Neural progenitor cell (in vitro differentiated cells): ENCODE data around the gene LRBA. TPM values are rescaled to one million over a fixed set of nuclear protein-coding genes. Genes with fewer than 3 reads are reported as not detected.

Experiments
- DNase-seq: peaks from one replicate; pipeline ENCODE4 v3.0.0-alpha.2; 2016; ENCODE audit warnings: low spot score
- H2AFZ ChIP-seq: fragments of 200-600 bp; sonication (generic); replicated peaks from 2 replicates; pipeline ENCODE4 v1.6.1; 2016; ENCODE audit warnings: antibody characterized with exemption
- H3F3A ChIP-seq: fragments of 200-600 bp; sonication (generic); 2 replicates; pipeline ENCODE4 v1.6.1; 2016; ENCODE audit warnings: antibody characterized with exemption, low read depth
- H3K27ac ChIP-seq: fragments of 200-600 bp; sonication (generic); 2 replicates; pipeline ENCODE4 v1.5.1; 2016; ENCODE audit warnings: mild to moderate bottlenecking
- H3K27me3 ChIP-seq: fragments of 200-600 bp; sonication (generic); 2 replicates; pipeline ENCODE4 v1.6.1; 2016; ENCODE audit warnings: mild to moderate bottlenecking, moderate library complexity
- H3K36me3 ChIP-seq: fragments of 200-600 bp; sonication (generic); 2 replicates; pipeline ENCODE4 v1.5.1; 2016
- H3K4me1 ChIP-seq: fragments of 200-600 bp; sonication (generic); 2 replicates; pipeline ENCODE4 v1.6.1; 2016; ENCODE audit warnings: mixed run types
- H3K4me2 ChIP-seq: fragments of 200-600 bp; sonication (generic); 2 replicates; pipeline ENCODE4 v1.6.1; 2016
- H3K4me3 ChIP-seq: fragments of 200-600 bp; sonication (generic); 2 replicates; pipeline ENCODE4 v1.5.1; 2016
- H3K79me2 ChIP-seq: fragments of 200-600 bp; sonication (generic); 2 replicates; pipeline ENCODE4 v1.6.1; 2016; ENCODE audit warnings: low read depth
- H3K9ac ChIP-seq: fragments of 200-600 bp; sonication (generic); 2 replicates; pipeline ENCODE4 v1.6.1; 2016
- H3K9me3 ChIP-seq: fragments of 200-600 bp; sonication (generic); 2 replicates; pipeline ENCODE4 v1.5.1; 2016; ENCODE audit warnings: low read depth
- H4K20me1 ChIP-seq: fragments of 200-600 bp; sonication (generic); 2 replicates; pipeline ENCODE4 v1.6.1; 2016; ENCODE audit warnings: low read depth
- H3K27ac Mint-ChIP-seq: 3 replicates; pipeline ENCODE4 v1.8.0; 2021; ENCODE audit warnings: mixed read lengths
- H3K27me3 Mint-ChIP-seq: 2 replicates; pipeline ENCODE4 v1.8.0; 2022; ENCODE audit warnings: low read depth, mild to moderate bottlenecking, inconsistent platforms, moderate library complexity, mixed read lengths; ENCODE audit not compliant: insufficient read depth
- H3K36me3 Mint-ChIP-seq: 3 replicates; pipeline ENCODE4 v1.8.0; 2021; ENCODE audit warnings: mixed read lengths
- H3K4me1 Mint-ChIP-seq: 3 replicates; pipeline ENCODE4 v1.8.0; 2021; ENCODE audit warnings: mixed read lengths
- H3K4me3 Mint-ChIP-seq: 3 replicates; pipeline ENCODE4 v1.8.0; 2021; ENCODE audit warnings: mild to moderate bottlenecking, moderate library complexity, mixed read lengths
- H3K9me3 Mint-ChIP-seq: 3 replicates; pipeline ENCODE4 v1.8.0; 2020; ENCODE audit warnings: mixed read lengths
- EZH2 ChIP-seq: fragments of 200-600 bp; sonication (generic); IDR thresholded peaks from 2 replicates; pipeline ENCODE4 v1.6.1; 2017; ENCODE audit warnings: antibody characterized with exemption, mild to moderate bottlenecking, moderate library complexity
- EZH2phosphoT487 ChIP-seq: fragments of 200-600 bp; sonication (generic); IDR thresholded peaks from 2 replicates; pipeline ENCODE4 v1.6.1; 2017; ENCODE audit warnings: antibody characterized with exemption
- total RNA-seq: library from RNA; depleted of rRNA; stranded (reverse); fragments of >200 nt; gene quantifications from 2 replicates; pipeline ENCODE4 v1.2.3, GENCODE V29; 2015; ENCODE audit warnings: low replicate concordance
- TF ChIP-seq, protein P1 (sequence below): fragments of 200-600 bp; sonication (generic); IDR thresholded peaks from 2 replicates; pipeline ENCODE4 v1.5.1; 2017; ENCODE audit warnings: antibody characterized with exemption, mild to moderate bottlenecking

The LRBA gene
- total RNA-seq, 1 donor from 2014 or later: 111 TPM

DNA sequence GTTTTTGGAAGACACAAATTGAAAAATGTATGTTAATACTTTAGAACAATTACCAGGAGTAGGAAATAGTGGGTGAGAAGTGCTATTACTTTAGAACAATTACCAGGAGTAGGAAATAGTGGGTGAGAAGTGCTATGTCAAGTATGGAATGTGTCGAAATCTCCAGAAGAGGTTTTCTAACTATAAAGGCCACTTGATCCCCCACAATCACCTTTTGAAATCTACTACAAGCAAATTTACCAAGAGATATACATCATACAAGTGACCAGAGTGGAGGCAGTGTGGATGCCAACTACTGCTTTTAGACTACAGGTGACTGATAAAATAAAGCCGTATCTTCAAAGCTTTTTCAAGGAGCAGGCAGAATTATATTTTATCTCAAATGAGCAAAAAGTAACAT is 390.1 kb downstream of the LRBA start:
- Histone ChIP-seq H3K4me2 (no peak overlapping the region), H3F3A (no peaks in the 10 kb centered on the region), H3K27ac (no peak overlapping the region), H2AFZ (no peak overlapping the region), H3K36me3 (peaks cover 5% of the 10 kb centered on the region), H3K79me2 (no peaks in the 10 kb centered on the region), H4K20me1 (no peaks in the 10 kb centered on the region), H3K4me1 (no peaks in the 10 kb centered on the region), H3K9ac (no peak overlapping the region), H3K4me3 (no peak overlapping the region), H3K9me3 (no peaks in the 10 kb centered on the region), H3K27me3 (no peaks in the 10 kb centered on the region)
- no peak overlapping the region for H3K27ac Mint-ChIP-seq
- H3K36me3 Mint-ChIP-seq: peaks cover 2% of the 10 kb centered on the region
- H3K4me1 Mint-ChIP-seq: no peaks in the 10 kb centered on the region
- DNase-seq: no peak
- no peak for TF ChIP-seq EZH2
- TF ChIP-seq, protein P1, sequence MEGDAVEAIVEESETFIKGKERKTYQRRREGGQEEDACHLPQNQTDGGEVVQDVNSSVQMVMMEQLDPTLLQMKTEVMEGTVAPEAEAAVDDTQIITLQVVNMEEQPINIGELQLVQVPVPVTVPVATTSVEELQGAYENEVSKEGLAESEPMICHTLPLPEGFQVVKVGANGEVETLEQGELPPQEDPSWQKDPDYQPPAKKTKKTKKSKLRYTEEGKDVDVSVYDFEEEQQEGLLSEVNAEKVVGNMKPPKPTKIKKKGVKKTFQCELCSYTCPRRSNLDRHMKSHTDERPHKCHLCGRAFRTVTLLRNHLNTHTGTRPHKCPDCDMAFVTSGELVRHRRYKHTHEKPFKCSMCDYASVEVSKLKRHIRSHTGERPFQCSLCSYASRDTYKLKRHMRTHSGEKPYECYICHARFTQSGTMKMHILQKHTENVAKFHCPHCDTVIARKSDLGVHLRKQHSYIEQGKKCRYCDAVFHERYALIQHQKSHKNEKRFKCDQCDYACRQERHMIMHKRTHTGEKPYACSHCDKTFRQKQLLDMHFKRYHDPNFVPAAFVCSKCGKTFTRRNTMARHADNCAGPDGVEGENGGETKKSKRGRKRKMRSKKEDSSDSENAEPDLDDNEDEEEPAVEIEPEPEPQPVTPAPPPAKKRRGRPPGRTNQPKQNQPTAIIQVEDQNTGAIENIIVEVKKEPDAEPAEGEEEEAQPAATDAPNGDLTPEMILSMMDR: no peak
- no peak for TF ChIP-seq EZH2phosphoT487
- no peak overlapping the region for H3K4me3 Mint-ChIP-seq
- peaks cover 3% of the 10 kb centered on the region for H3K9me3 Mint-ChIP-seq
- H3K27me3 Mint-ChIP-seq: no peaks in the 10 kb centered on the region

DNA sequence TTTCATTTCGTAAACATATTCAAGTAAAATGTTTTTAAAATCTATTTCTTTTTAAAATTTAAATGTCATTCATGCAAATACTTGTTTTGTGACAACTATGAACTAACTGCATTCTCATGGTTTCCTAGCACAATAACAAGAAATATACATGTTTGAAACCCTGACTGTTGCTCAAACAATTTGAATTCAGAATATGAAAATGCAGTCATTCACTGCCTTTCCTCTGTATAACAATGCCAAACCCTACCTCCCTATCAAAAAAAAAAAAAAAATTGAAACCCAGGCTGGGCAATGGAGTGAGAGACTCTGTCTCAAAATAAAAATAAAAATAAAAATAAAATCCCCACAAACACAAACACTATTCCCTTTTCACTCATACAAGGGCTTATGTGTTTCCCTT is 391.0 kb downstream of the LRBA start:
- Histone ChIP-seq H3K9ac (no peak overlapping the region), H3K9me3 (no peaks in the 10 kb centered on the region), H3K27ac (no peak overlapping the region), H3K79me2 (no peaks in the 10 kb centered on the region), H2AFZ (no peak overlapping the region), H3K4me2 (no peak overlapping the region), H3K4me3 (no peak overlapping the region), H3K27me3 (no peaks in the 10 kb centered on the region), H3F3A (no peaks in the 10 kb centered on the region), H3K4me1 (no peaks in the 10 kb centered on the region), H3K36me3 (peaks cover 5% of the 10 kb centered on the region), H4K20me1 (no peaks in the 10 kb centered on the region)
- no peaks in the 10 kb centered on the region for H3K27me3 Mint-ChIP-seq
- TF ChIP-seq, protein P1: no peak
- TF ChIP-seq EZH2phosphoT487 (no peak), EZH2 (no peak)
- no peaks in the 10 kb centered on the region for H3K36me3 Mint-ChIP-seq
- no peak for DNase-seq
- no peak overlapping the region for H3K27ac Mint-ChIP-seq
- no peaks in the 10 kb centered on the region for H3K4me1 Mint-ChIP-seq
- peaks cover 3% of the 10 kb centered on the region for H3K9me3 Mint-ChIP-seq
- H3K4me3 Mint-ChIP-seq: no peak overlapping the region

DNA sequence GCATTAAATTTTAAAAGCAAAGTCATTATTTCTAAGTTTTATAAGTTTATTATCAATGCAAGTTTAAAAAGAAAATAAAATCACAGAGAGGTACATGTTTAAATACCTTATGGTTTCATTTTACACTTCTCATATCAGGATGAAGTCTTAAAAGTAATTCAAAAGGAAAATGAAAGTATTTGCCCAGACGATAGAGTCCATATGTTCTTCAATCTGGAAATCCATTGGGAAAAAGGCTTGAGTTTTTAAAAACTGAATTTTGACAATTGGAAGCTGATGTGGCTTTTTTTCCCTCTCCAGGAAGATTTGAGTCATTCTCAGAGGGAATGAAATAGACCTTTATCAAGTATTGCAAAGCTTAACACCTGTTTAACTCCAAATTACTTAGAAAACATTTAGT is 396.0 kb downstream of the LRBA start:
- Histone ChIP-seq H3K4me1 (no peaks in the 10 kb centered on the region), H3F3A (no peaks in the 10 kb centered on the region), H3K4me2 (no peak overlapping the region), H3K27me3 (no peaks in the 10 kb centered on the region), H3K4me3 (no peak overlapping the region), H3K79me2 (no peaks in the 10 kb centered on the region), H3K27ac (no peak overlapping the region), H3K36me3 (peaks cover 5% of the 10 kb centered on the region), H2AFZ (no peak overlapping the region), H3K9me3 (no peaks in the 10 kb centered on the region), H4K20me1 (no peaks in the 10 kb centered on the region), H3K9ac (no peak overlapping the region)
- Mint-ChIP-seq H3K27me3 (peaks cover 2% of the 10 kb centered on the region), H3K36me3 (no peaks in the 10 kb centered on the region), H3K4me1 (no peaks in the 10 kb centered on the region), H3K9me3 (peaks cover 3% of the 10 kb centered on the region), H3K27ac (no peak overlapping the region), H3K4me3 (no peak overlapping the region)
- no peak for DNase-seq
- TF ChIP-seq EZH2 (no peak), EZH2phosphoT487 (no peak)
- TF ChIP-seq, protein P1: no peak

DNA sequence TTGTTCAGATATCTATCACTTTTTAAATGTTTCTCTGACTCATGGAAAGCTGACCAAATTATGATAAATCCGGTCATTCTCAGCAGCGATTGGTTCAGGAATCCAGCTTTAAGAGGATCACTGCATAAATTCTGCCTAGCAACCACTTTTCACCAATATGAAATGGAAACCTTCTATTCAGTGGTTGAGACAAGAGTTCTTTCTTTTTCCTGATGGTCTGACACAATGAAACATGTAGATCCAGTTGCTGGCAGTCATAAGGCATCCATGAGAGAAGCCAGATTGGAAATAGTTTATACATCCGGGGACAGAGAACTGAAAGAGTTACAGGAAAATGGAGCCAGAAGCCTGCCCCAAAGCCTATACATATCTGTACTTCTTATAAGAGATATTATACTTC is 406.0 kb downstream of the LRBA start:
- Histone ChIP-seq H3K36me3 (peaks cover 6% of the 10 kb centered on the region), H3K27me3 (no peaks in the 10 kb centered on the region), H3K27ac (no peak overlapping the region), H3K4me1 (no peaks in the 10 kb centered on the region), H3K4me3 (no peak overlapping the region), H4K20me1 (no peaks in the 10 kb centered on the region), H3F3A (no peaks in the 10 kb centered on the region), H3K9ac (no peak overlapping the region), H3K79me2 (no peaks in the 10 kb centered on the region), H3K9me3 (no peaks in the 10 kb centered on the region), H3K4me2 (no peak overlapping the region), H2AFZ (no peak overlapping the region)
- Mint-ChIP-seq H3K4me3 (no peak overlapping the region), H3K27me3 (no peaks in the 10 kb centered on the region), H3K27ac (no peak overlapping the region), H3K36me3 (no peaks in the 10 kb centered on the region), H3K9me3 (no peaks in the 10 kb centered on the region), H3K4me1 (no peaks in the 10 kb centered on the region)
- no peak for DNase-seq
- TF ChIP-seq, protein P1: no peak
- TF ChIP-seq EZH2 (no peak), EZH2phosphoT487 (no peak)
